HEK293 (cell line): ENCODE data around the gene HOXB1.

ENCODE experiments used
- CTCF ChIA-PET: fragments of 350-600 bp; formaldehyde crosslinking; extraction: SDS; loops from one replicate; lab custom pipeline; 2021; ENCODE audit warnings: antibody characterized with exemption; lab: Yijun Ruan, JAX
- POLR2A ChIA-PET: fragments of 300-600 bp; formaldehyde crosslinking; extraction: SDS; loops from one replicate; lab custom pipeline; 2020; ENCODE audit warnings: antibody characterized with exemption, inconsistent platforms; lab: Yijun Ruan, JAX
- H3K27ac ChIP-seq: fragments of 200-500 bp; sonication (Bioruptor generic); 2 replicates; pipeline ENCODE4 v1.5.1; 2014; ENCODE audit warnings: low read depth, low read length, control low read depth, inconsistent platforms; ENCODE audit errors: extremely low read depth
- H3K36me3 ChIP-seq, 2 experiments: fragments of 200-500 bp in 1 of 2; sonication (Bioruptor generic) in 1 of 2; 1 replicate in 1 of 2; 2 replicates in 1 of 2; pipeline ENCODE4 v1.5.1; 2014 to 2017; ENCODE audit warnings: inconsistent platforms in 2 of 2, low read length in 2 of 2; ENCODE audit not compliant: control insufficient read depth in 2 of 2, insufficient read depth in 1 of 2
- H3K4me1 ChIP-seq: fragments of 200-500 bp; sonication (Bioruptor generic); 2 replicates; pipeline ENCODE4 v1.5.1; 2014; ENCODE audit warnings: mild to moderate bottlenecking, low read length, inconsistent platforms; ENCODE audit not compliant: control insufficient read depth, insufficient read depth
- H3K4me3 ChIP-seq: 2 replicates; pipeline ENCODE4 v1.5.1; 2011; ENCODE audit warnings: low read depth, mild to moderate bottlenecking, control low read depth, low read length, moderate library complexity
- H3K9me3 ChIP-seq: fragments of 200-500 bp; sonication (Bioruptor generic); 2 replicates; pipeline ENCODE4 v1.5.1; 2014; ENCODE audit warnings: low read depth, low read length, inconsistent platforms; ENCODE audit not compliant: control insufficient read depth, insufficient read depth
- FEZF1 ChIP-seq: fragments of 450-650 bp; formaldehyde crosslinking; IDR thresholded peaks from 2 replicates; pipeline ENCODE4 v1.5.1; 2016; ENCODE audit warnings: missing biosample characterization, missing genetic modification characterization
- GLIS1 ChIP-seq: fragments of 450-650 bp; formaldehyde crosslinking; IDR thresholded peaks from 2 replicates; pipeline ENCODE4 v1.5.1; 2016; ENCODE audit warnings: missing biosample characterization, missing genetic modification characterization
- KLF9 ChIP-seq: fragments of 450-650 bp; formaldehyde crosslinking; IDR thresholded peaks from 2 replicates; pipeline ENCODE4 v1.5.1; 2016; ENCODE audit warnings: missing biosample characterization, missing genetic modification characterization, low read depth
- SALL2 ChIP-seq: fragments of 450-650 bp; formaldehyde crosslinking; IDR thresholded peaks from 2 replicates; pipeline ENCODE4 v1.5.0; 2017; ENCODE audit warnings: missing biosample characterization, mild to moderate bottlenecking, missing genetic modification characterization, borderline replicate concordance
- ZBTB20 ChIP-seq: fragments of 450-650 bp; formaldehyde crosslinking; IDR thresholded peaks from 2 replicates; pipeline ENCODE4 v1.5.1; 2016; ENCODE audit warnings: missing biosample characterization, missing genetic modification characterization
- ZNF138 ChIP-seq: fragments of 450-650 bp; formaldehyde crosslinking; IDR thresholded peaks from 2 replicates; pipeline ENCODE4 v1.5.1; 2016; ENCODE audit warnings: missing biosample characterization, missing genetic modification characterization, borderline replicate concordance
- ZNF248 ChIP-seq: fragments of 450-650 bp; formaldehyde crosslinking; IDR thresholded peaks from 2 replicates; pipeline ENCODE4 v1.5.1; 2017; ENCODE audit warnings: missing biosample characterization, missing genetic modification characterization
- ZNF501 ChIP-seq: fragments of 450-650 bp; formaldehyde crosslinking; IDR thresholded peaks from 2 replicates; pipeline ENCODE4 v1.5.1; 2016; ENCODE audit warnings: missing biosample characterization, missing genetic modification characterization
- ZNF560 ChIP-seq: fragments of 450-650 bp; formaldehyde crosslinking; IDR thresholded peaks from 2 replicates; pipeline ENCODE4 v1.5.1; 2017; ENCODE audit warnings: missing biosample characterization, missing genetic modification characterization, borderline replicate concordance
- ZNF596 ChIP-seq: fragments of 450-650 bp; IDR thresholded peaks from 2 replicates; pipeline ENCODE4 v1.5.0; 2018; ENCODE audit warnings: missing biosample characterization, mild to moderate bottlenecking, missing genetic modification characterization, moderate library complexity
- ZNF670 ChIP-seq: fragments of 450-650 bp; formaldehyde crosslinking; IDR thresholded peaks from 2 replicates; pipeline ENCODE4 v1.5.1; 2016; ENCODE audit warnings: missing biosample characterization, missing genetic modification characterization, low read depth
- ZNF76 ChIP-seq: fragments of 450-650 bp; formaldehyde crosslinking; IDR thresholded peaks from 2 replicates; pipeline ENCODE4; 2016; ENCODE audit warnings: low read depth, missing biosample characterization, missing genetic modification characterization, borderline replicate concordance
- ZXDB ChIP-seq: fragments of 450-650 bp; formaldehyde crosslinking; IDR thresholded peaks from 2 replicates; pipeline ENCODE4 v1.5.1; 2016; ENCODE audit warnings: missing biosample characterization, missing genetic modification characterization
- TF ChIP-seq, protein P1 (sequence below): fragments of 450-650 bp; formaldehyde crosslinking; IDR thresholded peaks from 2 replicates; pipeline ENCODE4 v1.5.1; 2016; ENCODE audit warnings: missing biosample characterization, missing genetic modification characterization
- TF ChIP-seq, protein P2 (sequence below): fragments of 450-650 bp; formaldehyde crosslinking; IDR thresholded peaks from 2 replicates; pipeline ENCODE4 v1.5.1; 2017; ENCODE audit warnings: missing biosample characterization, missing genetic modification characterization
- TF ChIP-seq, protein P3 (sequence below): fragments of 450-650 bp; formaldehyde crosslinking; IDR thresholded peaks from 2 replicates; pipeline ENCODE4 v1.5.1; 2016; ENCODE audit warnings: missing biosample characterization, missing genetic modification characterization
- TF ChIP-seq, protein P4 (sequence below): fragments of 450-650 bp; formaldehyde crosslinking; IDR thresholded peaks from 2 replicates; pipeline ENCODE4 v1.5.1; 2016; ENCODE audit warnings: missing biosample characterization, missing genetic modification characterization
- TF ChIP-seq, protein P5 (sequence below): fragments of 450-650 bp; IDR thresholded peaks from 2 replicates; pipeline ENCODE4 v1.5.1; 2018; ENCODE audit warnings: missing biosample characterization, mild to moderate bottlenecking, missing genetic modification characterization
- TF ChIP-seq, protein P6 (sequence below): fragments of 450-650 bp; IDR thresholded peaks from 2 replicates; pipeline ENCODE4 v1.5.1; 2018; ENCODE audit warnings: missing biosample characterization, missing genetic modification characterization
- TF ChIP-seq, protein P7 (sequence below): fragments of 450-650 bp; formaldehyde crosslinking; IDR thresholded peaks from 2 replicates; pipeline ENCODE4 v1.5.1; 2016; ENCODE audit warnings: missing biosample characterization, missing genetic modification characterization

HOXB1 gene

DNA sequence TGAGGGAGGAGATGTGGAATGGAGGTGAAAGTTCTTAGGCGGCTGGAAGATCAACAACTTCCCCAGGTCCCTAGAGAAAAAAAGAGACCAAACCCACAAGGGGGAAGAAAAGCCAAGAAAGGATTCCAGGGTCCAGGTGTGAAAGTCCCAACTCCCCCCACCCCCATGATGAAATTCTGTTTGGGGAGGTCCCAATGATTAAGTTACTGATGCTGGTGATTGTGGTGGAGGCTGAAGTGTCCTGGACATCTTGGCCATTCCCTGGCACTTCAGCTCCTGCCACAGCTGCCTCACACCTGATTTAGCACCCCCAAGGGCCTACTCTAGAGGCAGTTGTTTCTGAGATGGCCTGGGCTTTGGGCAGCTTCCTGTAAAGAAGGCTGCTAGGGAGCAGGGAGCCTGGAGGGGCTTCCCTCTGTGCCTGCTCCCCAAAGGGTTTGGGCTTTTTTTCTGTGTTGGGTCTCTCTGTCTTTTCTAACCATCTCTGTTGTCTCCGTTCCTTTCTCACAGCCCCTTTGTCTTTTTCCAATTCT is 34.3 kb upstream of the HOXB1 start:
- Histone ChIP-seq H3K4me3 (no peak overlapping the region), H3K4me1 (peaks cover 90% of the 10 kb centered on the region), H3K9me3 (no peaks in the 10 kb centered on the region), H3K27ac (no peak overlapping the region; the same call in 1 of the 2 replicates), H3K36me3 (peaks cover 15 to 58% of the 10 kb centered on the region in 2 experiments)
- POLR2A ChIA-PET, result no interaction called here
- CTCF ChIA-PET, result interaction anchor here (1.0 to 2.0 kb wide), 3 partner anchors 18 to 28 kb away, joined by 3 to 4 read pairs (median 4); partner anchors contain the start of gene HOXB5
- TF ChIP-seq ZNF138 (tag by site-specific recombination), result no peak
- TF ChIP-seq FEZF1 (tag by site-specific recombination), result no peak
- TF ChIP-seq, protein P1, sequence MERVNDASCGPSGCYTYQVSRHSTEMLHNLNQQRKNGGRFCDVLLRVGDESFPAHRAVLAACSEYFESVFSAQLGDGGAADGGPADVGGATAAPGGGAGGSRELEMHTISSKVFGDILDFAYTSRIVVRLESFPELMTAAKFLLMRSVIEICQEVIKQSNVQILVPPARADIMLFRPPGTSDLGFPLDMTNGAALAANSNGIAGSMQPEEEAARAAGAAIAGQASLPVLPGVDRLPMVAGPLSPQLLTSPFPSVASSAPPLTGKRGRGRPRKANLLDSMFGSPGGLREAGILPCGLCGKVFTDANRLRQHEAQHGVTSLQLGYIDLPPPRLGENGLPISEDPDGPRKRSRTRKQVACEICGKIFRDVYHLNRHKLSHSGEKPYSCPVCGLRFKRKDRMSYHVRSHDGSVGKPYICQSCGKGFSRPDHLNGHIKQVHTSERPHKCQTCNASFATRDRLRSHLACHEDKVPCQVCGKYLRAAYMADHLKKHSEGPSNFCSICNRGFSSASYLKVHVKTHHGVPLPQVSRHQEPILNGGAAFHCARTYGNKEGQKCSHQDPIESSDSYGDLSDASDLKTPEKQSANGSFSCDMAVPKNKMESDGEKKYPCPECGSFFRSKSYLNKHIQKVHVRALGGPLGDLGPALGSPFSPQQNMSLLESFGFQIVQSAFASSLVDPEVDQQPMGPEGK (tag by site-specific recombination), result 0 out of 2 replicates have a peak, but pooled peaks have one; percentile 5
- TF ChIP-seq ZNF596 (tag by site-specific recombination), result 0 out of 2 replicates have a peak, but pooled peaks have one; percentile 5
- TF ChIP-seq ZNF76 (tag by site-specific recombination), result no peak
- TF ChIP-seq GLIS1 (tag by site-specific recombination), result no peak
- TF ChIP-seq ZNF560 (tag by site-specific recombination), result no peak
- TF ChIP-seq, protein P2, sequence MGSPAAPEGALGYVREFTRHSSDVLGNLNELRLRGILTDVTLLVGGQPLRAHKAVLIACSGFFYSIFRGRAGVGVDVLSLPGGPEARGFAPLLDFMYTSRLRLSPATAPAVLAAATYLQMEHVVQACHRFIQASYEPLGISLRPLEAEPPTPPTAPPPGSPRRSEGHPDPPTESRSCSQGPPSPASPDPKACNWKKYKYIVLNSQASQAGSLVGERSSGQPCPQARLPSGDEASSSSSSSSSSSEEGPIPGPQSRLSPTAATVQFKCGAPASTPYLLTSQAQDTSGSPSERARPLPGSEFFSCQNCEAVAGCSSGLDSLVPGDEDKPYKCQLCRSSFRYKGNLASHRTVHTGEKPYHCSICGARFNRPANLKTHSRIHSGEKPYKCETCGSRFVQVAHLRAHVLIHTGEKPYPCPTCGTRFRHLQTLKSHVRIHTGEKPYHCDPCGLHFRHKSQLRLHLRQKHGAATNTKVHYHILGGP (tag by site-specific recombination), result no peak
- no peak for TF ChIP-seq ZNF248
- TF ChIP-seq, protein P3, sequence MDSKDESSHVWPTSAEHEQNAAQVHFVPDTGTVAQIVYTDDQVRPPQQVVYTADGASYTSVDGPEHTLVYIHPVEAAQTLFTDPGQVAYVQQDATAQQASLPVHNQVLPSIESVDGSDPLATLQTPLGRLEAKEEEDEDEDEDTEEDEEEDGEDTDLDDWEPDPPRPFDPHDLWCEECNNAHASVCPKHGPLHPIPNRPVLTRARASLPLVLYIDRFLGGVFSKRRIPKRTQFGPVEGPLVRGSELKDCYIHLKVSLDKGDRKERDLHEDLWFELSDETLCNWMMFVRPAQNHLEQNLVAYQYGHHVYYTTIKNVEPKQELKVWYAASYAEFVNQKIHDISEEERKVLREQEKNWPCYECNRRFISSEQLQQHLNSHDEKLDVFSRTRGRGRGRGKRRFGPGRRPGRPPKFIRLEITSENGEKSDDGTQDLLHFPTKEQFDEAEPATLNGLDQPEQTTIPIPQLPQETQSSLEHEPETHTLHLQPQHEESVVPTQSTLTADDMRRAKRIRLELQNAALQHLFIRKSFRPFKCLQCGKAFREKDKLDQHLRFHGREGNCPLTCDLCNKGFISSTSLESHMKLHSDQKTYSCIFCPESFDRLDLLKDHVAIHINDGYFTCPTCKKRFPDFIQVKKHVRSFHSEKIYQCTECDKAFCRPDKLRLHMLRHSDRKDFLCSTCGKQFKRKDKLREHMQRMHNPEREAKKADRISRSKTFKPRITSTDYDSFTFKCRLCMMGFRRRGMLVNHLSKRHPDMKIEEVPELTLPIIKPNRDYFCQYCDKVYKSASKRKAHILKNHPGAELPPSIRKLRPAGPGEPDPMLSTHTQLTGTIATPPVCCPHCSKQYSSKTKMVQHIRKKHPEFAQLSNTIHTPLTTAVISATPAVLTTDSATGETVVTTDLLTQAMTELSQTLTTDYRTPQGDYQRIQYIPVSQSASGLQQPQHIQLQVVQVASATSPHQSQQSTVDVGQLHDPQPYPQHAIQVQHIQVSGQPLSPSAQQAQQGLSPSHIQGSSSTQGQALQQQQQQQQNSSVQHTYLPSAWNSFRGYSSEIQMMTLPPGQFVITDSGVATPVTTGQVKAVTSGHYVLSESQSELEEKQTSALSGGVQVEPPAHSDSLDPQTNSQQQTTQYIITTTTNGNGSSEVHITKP, result peak; percentile 36; the same call in 1 of the 2 replicates
- no peak for TF ChIP-seq ZBTB20
- TF ChIP-seq, protein P4, sequence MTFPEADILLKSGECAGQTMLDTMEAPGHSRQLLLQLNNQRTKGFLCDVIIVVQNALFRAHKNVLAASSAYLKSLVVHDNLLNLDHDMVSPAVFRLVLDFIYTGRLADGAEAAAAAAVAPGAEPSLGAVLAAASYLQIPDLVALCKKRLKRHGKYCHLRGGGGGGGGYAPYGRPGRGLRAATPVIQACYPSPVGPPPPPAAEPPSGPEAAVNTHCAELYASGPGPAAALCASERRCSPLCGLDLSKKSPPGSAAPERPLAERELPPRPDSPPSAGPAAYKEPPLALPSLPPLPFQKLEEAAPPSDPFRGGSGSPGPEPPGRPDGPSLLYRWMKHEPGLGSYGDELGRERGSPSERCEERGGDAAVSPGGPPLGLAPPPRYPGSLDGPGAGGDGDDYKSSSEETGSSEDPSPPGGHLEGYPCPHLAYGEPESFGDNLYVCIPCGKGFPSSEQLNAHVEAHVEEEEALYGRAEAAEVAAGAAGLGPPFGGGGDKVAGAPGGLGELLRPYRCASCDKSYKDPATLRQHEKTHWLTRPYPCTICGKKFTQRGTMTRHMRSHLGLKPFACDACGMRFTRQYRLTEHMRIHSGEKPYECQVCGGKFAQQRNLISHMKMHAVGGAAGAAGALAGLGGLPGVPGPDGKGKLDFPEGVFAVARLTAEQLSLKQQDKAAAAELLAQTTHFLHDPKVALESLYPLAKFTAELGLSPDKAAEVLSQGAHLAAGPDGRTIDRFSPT (tag by site-specific recombination), result no peak
- TF ChIP-seq KLF9 (tag by site-specific recombination), result no peak
- no peak for TF ChIP-seq ZNF501 (tag by site-specific recombination)
- TF ChIP-seq SALL2, result no peak
- TF ChIP-seq, protein P5, sequence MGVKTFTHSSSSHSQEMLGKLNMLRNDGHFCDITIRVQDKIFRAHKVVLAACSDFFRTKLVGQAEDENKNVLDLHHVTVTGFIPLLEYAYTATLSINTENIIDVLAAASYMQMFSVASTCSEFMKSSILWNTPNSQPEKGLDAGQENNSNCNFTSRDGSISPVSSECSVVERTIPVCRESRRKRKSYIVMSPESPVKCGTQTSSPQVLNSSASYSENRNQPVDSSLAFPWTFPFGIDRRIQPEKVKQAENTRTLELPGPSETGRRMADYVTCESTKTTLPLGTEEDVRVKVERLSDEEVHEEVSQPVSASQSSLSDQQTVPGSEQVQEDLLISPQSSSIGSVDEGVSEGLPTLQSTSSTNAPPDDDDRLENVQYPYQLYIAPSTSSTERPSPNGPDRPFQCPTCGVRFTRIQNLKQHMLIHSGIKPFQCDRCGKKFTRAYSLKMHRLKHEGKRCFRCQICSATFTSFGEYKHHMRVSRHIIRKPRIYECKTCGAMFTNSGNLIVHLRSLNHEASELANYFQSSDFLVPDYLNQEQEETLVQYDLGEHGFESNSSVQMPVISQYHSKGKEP (tag by site-specific recombination), result no peak
- TF ChIP-seq, protein P6, sequence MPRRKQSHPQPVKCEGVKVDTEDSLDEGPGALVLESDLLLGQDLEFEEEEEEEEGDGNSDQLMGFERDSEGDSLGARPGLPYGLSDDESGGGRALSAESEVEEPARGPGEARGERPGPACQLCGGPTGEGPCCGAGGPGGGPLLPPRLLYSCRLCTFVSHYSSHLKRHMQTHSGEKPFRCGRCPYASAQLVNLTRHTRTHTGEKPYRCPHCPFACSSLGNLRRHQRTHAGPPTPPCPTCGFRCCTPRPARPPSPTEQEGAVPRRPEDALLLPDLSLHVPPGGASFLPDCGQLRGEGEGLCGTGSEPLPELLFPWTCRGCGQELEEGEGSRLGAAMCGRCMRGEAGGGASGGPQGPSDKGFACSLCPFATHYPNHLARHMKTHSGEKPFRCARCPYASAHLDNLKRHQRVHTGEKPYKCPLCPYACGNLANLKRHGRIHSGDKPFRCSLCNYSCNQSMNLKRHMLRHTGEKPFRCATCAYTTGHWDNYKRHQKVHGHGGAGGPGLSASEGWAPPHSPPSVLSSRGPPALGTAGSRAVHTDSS, result no peak
- TF ChIP-seq ZXDB (tag by site-specific recombination), result no peak
- TF ChIP-seq, protein P7, sequence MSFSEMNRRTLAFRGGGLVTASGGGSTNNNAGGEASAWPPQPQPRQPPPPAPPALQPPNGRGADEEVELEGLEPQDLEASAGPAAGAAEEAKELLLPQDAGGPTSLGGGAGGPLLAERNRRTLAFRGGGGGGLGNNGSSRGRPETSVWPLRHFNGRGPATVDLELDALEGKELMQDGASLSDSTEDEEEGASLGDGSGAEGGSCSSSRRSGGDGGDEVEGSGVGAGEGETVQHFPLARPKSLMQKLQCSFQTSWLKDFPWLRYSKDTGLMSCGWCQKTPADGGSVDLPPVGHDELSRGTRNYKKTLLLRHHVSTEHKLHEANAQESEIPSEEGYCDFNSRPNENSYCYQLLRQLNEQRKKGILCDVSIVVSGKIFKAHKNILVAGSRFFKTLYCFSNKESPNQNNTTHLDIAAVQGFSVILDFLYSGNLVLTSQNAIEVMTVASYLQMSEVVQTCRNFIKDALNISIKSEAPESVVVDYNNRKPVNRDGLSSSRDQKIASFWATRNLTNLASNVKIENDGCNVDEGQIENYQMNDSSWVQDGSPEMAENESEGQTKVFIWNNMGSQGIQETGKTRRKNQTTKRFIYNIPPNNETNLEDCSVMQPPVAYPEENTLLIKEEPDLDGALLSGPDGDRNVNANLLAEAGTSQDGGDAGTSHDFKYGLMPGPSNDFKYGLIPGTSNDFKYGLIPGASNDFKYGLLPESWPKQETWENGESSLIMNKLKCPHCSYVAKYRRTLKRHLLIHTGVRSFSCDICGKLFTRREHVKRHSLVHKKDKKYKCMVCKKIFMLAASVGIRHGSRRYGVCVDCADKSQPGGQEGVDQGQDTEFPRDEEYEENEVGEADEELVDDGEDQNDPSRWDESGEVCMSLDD (tag by site-specific recombination), result no peak
- no peak for TF ChIP-seq ZNF670
